Measurements from ENCODE around the gene SIPA1L2.
"Not testable (repeated sequence)": the region's sequence is repeated elsewhere in the genome, so short reads cannot be mapped to it uniquely, and the experiment has no call there.

SIPA1L2 gene

DNA sequence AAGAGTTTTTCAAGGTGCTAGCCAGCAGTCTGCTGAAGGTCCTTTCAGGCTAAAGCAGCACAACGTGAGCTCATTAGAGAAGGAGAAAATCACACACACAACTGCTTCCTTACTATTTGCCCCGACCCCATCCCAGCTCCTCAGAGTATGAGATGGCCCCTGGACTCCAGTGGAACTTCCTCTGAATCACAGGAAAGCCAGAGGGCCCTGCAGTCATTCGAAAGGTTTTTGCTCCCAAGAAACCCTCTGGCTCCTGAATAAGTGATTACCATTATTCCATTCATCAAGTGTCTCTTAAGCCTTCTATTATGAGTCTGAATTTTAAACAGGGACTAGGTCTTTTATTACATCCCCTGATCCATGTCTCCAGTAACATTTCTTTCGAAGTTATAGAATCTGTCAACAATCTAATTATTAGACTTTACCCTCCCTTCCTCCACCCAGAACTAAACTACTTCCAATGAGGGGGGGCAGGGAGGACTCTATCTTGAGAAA lies 14.6 kb downstream of the SIPA1L2 start:
- DNase-seq (ENCODE audit: low read depth in 2 of 3, low spot score in 2 of 3), result no peak

DNA sequence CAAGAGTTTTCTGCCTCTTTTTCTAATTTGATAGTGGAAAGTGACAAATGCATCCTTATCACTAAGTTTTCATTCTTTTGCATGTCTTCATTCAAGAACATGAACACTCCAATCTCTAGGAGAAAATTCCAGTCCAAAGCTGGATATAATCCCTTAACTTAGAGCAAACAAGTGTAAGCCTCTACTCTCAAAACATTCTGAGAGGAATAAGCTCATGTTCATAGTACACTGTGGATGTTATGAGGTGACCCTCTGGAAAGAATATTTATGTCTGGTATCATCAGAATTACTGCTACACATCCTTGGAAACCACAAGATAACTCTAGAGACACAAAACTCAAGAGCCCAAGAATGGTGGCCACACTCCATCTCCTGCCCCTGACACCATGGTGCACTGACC lies 15.1 kb downstream of the SIPA1L2 start:
- no peak for DNase-seq (ENCODE audit: low read depth in 2 of 3, low spot score in 2 of 3)

DNA sequence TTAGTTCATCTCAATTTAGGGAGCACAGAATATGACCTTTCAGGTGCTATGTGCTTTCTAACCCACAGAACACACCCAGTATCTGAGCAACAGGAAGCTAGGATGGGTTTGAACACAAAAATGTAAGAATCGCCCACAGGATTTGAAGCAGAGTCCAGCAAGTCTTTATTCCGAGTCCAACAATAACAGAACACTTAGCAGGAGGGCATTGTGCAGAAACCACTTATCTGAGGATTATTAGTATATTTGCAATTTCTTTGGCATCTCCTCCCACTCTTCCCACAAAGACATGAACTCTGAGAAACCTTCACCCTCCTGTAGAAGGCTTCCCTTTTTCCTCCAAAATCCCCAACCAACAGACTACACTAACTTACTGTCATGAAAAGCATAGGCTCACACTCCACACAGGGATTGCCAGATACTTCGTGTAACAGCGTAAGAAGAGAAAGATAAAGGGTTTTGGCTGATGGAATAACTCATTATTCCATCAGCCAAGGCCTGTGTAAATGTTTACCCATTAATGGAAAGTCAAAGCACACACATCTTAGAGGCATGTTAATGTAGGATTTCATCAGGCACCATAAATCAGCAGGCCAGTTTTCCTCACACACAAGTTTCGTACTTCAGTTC lies 16.1 kb downstream of the SIPA1L2 start:
- DNase-seq (ENCODE audit: low read depth in 2 of 3, low spot score in 2 of 3), result no peak

DNA sequence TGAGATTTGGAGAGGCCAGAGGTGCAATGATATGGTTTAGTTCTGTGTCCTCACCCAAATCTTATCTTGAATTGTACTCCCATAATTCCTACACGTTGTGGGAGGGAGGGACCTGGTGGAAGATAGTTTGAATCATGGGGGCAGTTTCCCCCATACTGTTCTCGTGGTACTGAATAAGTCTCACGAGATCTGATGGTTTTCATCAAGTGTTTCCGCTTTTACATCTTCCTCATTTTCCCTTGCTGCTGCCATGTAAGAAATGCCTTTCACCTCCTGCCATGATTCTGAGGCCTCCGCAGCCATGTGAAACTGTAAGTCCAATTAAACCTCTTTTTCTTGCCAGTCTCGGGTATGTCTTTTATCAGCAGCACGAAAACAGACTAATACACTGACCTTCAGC lies 17.1 kb downstream of the SIPA1L2 start:
- DNase-seq (ENCODE audit: low read depth in 2 of 3, low spot score in 2 of 3), result not testable (repeated sequence)

DNA sequence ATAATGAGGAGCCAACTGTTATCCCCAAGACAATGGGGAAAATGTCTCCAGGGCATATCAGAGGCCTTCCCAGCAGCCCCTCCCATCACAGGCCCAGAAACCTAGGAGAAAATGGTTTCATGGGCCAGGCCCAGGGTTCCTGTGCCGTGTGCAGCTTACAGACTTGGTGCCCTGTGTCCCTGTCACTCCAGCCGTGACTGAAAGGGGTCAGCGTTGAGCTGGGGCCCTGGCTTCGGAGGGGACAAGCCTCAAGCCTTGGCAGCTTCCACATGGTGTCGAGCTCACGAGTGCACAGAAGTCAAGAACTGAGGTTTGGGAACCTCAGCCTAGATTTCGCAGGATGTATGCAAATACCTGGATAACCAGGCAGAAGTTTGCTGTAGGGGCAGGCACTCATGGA lies 18.1 kb downstream of the SIPA1L2 start:
- no peak for DNase-seq (ENCODE audit: low read depth in 2 of 3, low spot score in 2 of 3)

DNA sequence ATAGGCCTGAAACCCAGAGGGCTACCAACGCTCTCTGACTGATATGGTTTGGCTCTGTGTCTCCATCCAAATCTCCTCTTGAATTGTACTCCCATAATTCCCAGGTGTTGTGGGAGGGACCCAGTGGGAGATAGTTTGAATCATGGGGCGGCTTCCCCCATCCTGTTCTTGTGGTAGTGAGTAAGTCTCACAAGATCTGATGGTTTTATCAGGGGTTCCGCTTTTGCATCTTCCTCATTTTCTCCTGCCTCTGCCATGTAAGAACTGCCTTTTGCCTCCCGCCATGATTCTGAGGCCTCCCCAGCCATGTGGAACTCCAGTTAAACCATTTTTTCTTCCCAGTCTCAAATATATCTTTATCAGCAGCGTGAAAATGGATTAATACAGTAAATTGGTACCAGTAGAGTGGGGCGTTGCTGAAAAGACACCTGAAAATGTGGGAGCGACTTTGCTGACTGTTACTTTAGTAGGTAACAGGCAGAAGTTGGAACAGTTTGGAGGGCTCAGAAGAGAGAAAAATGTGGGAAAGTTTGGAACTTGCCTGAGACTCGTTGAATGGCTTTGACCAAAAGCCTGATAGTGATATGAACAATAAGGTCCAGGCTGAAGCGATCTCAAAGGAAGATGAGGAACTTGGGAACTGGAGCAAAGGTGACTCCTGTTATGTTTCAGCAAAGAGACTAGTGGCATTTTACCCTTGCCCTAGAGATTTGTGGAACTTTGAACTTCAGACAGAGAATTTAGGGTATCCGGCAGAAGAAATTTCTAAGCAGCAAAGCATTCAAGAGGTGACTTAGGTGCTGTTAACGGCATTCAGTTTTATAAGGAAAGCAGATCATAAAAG lies 18.8 kb downstream of the SIPA1L2 start:
- not testable (repeated sequence) for DNase-seq (ENCODE audit: low read depth in 2 of 3, low spot score in 2 of 3)

DNA sequence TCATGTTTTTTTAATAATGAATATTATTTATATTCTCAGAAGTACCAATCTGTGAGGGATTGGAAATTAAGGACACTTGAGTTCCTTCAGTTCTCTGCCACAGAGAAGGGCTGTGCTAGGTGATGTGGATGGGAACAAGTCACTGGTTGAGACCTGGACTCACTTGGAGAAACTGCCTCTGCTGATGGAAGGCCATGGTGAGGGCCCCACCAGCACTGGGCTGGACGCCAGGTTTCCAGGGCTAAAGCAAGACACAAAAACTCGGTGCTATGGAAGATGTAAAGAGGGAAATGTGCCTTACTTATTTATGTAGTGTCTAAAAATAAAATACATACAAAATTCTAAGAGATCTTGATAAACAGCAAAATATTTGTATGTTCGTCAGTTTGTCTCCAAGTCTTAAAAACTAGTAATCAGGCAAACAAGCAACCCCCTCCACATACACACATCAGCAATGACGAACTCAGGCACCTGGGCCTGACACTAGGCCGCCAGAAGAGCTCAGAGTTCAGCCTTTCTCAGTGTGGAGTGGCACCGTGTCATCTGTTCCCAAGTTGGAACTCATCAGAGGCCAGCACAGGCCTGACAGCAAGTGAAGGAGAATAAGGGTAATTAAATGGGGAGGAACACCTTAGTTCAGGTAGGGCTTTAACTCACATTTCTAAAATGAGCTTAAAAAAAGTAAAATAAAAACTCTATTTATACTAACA lies 19.6 kb downstream of the SIPA1L2 start:
- no peak for DNase-seq (ENCODE audit: low read depth in 2 of 3, low spot score in 2 of 3)

DNA sequence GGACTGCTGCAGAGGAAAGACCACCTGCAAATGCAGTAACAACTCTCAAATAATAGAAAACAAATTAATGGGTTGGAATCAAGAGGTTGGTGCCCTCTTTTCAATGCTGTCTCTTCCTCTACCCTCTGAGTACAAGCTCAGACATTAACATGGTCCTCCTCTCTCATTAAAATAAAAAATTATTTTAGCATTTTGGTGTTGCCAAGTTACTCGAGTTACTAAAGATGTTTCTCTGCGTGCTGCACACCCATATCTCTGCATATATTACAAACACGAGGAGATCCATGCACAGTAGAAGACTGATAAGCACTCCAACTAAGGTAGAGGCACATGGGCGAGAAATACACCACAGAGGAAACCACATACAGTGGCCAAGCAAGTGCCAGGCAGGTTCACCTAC lies 21.5 kb downstream of the SIPA1L2 start:
- DNase-seq (ENCODE audit: low read depth in 2 of 3, low spot score in 2 of 3), result no peak

DNA sequence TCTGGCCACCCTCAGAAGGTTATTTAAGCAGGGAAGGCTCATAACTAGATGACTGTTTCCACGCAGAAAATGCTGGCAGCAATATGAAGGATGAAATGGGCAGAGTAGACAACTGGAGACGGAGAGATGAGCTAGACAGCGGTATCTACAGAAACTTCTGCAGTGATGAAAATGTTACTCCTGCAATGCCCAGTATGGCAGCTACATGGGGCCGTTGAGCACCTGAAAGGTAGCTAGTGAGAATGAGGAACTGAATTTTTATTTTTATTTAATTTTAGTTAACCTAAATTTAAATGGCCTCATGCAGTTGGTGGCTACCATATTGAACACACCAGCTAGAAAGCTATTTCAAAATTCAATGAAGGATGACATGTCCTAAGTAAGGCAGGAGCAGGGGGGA lies 27.3 kb downstream of the SIPA1L2 start:
- no peak for DNase-seq (ENCODE audit: low read depth in 2 of 3, low spot score in 2 of 3)

DNA sequence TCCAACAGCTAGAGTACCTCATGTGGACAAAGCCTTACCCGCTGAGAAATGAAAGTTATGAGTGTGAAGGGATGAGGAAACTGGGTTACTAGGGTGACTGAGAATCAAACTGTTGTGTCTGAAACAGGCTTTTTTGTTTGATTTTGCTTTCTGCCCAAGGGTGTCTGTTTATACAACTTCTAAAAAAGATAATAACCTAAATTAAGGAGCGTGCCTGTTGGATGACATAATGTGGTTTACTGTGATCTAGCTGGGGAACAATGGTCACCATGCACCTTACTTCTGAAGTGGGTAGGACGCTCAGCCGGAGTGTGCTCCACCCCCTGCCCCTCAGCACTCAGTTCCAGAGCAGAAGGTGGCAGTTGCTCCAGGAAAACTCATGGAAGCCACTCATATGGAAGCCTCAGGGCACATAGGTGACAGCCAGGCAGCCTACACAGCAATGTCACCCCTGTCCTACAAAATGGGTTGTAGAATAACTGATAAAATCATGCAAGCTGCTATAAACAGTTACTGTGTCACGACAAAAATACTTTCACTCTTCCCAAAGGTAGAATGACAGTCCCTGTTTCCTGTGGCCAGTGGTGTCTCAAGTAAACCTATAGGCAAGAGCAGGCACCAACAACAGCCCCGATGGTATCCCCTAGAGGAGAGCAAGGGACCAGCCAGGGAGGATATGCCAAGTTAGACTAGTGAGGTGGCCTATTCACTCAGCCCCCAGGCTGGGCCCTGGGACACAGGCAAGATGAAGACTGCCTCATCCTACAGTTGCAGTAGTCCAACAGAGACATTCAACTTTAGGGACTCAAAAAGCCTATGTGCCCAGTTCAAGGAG lies 29.3 kb downstream of the SIPA1L2 start:
- no peak for DNase-seq (ENCODE audit: low read depth in 2 of 3, low spot score in 2 of 3)

DNA sequence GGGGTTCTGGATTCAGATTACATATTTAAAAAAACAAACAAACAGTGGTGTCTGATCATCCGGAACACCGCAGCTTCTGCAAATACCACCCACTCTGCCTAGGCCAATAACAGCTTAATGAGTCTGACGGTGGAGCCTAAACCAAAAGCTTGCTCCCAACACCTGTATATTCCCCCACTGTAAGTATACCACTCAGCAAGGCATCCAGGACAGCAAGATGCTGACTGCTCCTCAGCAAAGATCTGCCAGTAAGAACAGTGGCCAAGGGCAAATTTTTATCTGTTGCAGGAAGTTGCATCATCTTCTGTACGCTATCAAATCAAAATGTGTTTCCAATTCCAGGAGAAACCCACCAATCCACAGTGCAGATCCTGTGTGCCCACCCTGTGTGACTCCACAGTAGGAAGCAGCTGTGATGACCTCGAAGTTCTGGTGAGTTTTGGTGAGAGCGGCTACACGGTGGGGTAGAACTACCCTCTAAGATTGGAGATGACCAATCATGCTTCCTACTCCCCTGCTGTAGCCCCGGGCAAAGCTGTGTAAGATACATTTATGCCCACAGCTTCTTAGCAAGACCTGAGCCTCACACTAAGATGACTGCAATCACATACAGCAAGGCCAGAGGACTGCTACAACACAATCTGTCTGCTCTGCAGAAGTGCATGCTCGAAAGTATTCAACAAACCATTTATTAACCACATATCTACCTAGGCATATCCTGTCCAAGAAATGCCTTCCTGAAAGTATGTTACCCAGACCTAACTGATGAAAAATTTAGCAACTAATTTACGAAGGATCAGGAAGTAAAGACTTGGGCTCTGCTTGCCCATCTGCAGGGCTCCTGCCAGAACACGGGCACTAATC lies 30.5 kb downstream of the SIPA1L2 start:
- no peak for DNase-seq (ENCODE audit: low read depth in 2 of 3, low spot score in 2 of 3)

DNA sequence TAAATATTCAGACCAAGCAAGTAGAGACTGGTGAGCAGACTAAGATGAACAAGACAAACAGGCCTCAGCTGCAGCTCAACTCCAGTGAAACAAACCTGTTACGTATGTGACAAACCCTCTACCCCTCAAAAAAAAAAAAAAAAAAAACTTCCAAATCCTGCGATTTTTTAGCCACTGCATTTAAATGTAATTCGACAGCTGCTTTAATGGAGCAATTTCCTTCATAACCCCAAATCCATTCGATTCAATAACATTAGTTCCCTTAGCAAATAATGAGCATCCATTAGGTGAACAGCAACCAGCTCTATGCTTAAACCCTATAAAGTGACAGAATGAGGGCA lies 31.1 kb downstream of the SIPA1L2 start:
- no peak for DNase-seq (ENCODE audit: low read depth in 2 of 3, low spot score in 2 of 3)

DNA sequence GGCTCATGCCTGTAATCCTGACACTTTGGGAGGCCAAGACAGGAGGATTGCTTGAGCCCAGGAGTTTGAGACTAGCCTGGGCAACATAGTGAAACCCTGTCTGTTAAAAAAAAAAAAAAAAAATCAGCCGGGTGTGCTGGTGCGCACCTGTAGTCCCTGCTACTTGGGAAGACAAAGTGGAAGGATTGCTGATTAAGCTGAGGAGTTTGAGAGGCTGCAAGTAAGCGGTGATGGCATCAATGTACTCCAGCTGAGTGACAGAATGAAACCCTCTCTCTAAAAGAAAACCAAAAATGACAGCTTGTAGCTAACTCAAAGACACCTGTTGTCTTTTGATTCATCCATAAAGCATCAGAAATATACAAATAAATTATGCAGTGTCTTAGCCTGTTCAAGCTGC lies 31.8 kb downstream of the SIPA1L2 start:
- no peak for DNase-seq (ENCODE audit: low read depth in 2 of 3, low spot score in 2 of 3)

DNA sequence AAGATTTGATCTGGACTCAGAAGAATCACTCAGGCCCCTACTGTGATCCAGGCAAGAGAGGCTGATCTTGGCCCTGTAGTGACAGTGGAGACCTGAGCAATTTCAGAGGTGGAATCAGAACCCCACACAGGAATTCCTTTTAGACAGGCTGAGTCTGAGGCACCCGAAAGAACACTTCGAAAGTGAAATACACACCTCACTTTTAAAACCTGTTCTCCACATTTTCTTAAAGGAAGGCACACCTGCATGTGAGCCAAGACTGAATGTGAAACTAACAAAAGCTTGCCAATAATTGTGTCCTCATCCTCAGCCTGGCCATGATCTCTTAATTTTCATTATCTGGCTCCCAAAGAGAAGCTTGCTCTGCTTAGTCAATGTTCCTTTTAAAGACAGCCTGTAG lies 32.2 kb downstream of the SIPA1L2 start:
- no peak for DNase-seq (ENCODE audit: low read depth in 2 of 3, low spot score in 2 of 3)

DNA sequence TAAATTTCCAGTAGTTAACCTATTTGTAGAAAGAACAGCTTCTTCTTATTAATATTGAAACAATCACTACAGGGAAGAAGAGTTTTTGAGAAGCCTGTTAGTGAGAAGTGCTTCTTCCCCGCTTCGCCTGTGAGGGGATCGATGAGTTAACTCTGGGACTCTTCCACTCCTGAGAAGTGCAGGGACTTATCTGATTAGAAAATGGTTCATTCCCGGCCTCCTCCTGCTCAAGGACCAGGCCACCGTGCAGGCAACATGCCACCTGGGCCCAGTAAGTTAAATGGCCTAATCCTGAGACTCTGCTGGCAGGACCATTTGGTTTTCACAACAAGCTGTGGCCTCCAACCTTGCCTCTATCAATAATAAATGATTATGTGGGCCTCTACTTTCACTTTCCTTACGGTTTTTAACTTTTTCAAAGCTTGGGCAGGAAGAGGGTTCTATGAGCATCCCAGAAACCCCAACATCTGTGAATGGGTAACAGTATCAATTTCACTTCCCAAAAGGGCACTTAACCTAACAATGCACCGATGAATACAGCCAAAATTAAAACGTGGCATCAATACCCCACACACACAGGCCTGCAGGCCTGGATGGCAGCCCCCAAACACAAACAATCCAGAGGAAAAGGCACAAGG lies 33.1 kb downstream of the SIPA1L2 start:
- DNase-seq (ENCODE audit: low read depth in 2 of 3, low spot score in 2 of 3), result no peak

DNA sequence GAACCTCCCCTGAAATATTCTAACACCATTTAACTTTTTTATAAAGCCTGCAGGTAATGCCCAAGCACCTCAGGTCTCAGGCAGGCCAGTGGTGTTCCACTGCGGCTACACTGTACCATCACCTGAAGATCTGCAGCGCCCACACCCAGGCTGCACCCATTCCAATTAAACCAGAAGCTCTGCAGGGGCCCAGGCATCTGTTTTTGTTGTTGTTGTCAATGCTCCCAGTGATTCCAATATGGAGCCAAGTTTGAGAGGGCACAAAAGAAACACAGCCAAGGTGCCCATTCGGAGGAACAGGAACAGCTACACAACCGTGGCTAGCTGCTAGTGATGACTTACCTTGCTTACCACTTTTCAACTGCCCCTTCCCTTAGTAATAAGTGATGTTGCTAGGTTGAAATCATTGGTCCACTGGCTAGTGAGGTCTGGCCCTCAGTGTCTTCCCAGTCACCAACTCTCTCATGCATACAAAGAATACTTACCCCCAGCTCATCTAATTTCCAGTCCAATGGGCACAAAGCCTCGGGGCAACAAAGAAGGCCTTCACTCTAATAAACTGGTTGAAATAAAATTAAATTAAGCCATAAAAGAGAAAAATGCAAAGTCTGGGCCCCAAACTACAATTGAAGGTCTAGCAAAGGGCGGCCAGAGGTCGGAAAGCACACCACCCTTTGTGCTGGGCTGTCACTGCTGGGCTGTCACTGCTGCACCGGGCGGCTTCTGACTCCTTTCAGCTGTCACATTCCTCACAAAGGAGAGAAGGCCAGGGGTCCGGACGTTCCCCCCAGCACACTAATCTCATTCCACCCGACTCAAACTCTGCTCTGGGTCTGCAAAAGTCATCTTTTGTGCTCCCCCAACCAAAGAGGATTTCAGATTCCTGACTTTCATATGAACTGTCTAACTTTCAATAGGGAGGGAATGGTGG lies 34.9 kb downstream of the SIPA1L2 start:
- DNase-seq (ENCODE audit: low read depth in 2 of 3, low spot score in 2 of 3), result no peak

DNA sequence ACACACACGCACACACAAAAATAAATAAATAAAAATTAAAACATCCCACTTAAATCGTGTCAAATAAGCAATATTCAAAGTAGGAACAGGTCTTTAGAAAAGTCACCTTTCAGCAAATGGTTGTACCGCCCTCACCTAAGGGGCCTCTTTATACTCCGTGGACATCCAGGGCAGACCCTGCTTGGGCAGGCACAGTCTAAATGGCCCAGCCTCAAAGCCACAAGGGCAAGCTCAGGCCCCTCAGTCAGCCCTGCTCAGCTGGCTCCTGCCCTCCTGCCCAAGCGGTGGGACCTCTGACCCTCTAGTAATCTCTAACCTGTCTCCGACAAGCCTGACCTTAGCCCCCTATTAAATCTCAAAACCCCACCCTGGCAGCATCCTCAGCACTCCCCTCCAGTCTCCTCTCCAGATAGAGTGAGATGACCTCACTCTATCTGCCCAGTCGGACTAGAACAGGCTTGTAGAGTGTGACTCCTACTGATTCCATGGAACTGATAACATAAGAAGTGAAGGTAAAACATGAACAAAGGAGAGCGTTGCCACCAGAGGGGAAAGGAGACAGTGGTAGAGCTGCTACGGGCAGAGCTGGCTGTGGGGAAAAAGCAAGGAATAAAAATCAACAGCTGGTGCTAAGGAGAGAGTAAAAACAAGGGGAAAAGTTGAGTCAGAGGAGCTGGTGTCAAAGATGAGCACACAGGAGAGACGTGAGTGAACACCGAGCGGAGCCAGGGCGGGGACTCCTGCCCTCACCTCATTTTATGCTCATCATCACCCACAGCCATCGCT lies 36.0 kb downstream of the SIPA1L2 start:
- no peak for DNase-seq (ENCODE audit: low read depth in 2 of 3, low spot score in 2 of 3)

DNA sequence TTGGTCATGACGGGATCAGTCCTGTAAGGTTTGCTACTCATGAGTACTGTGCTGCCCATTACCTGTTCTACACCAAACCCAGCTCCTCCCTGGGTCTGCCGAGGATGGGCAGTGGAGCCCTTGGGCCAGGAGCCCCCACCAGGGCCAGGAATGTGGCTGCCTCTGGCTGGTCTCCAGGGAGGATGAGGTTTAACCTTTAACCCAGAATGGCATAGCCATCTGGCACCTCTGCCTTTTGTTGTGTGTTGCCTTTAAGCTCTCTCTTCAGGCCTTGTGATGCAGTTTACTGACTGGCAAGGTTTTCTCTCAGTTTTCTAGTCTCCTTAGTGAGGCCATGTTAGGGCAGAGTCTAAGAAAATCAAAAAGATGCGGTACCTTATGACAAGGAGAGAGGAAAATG lies 38.6 kb downstream of the SIPA1L2 start:
- no peak for DNase-seq (ENCODE audit: low read depth in 2 of 3, low spot score in 2 of 3)
